Neural progenitor cell (in vitro differentiated cells): ENCODE measurements around the gene COX7A2L. TPM values are rescaled to one million over a fixed set of nuclear protein-coding genes. Genes with fewer than 3 reads are reported as not detected.

Source experiments
- DNase-seq: peaks from one replicate; pipeline ENCODE4 v3.0.0-alpha.2; 2016; ENCODE audit warnings: low spot score
- H2AFZ ChIP-seq: fragments of 200-600 bp; sonication (generic); replicated peaks from 2 replicates; pipeline ENCODE4 v1.6.1; 2016; ENCODE audit warnings: antibody characterized with exemption
- H3F3A ChIP-seq: fragments of 200-600 bp; sonication (generic); 2 replicates; pipeline ENCODE4 v1.6.1; 2016; ENCODE audit warnings: antibody characterized with exemption, low read depth
- H3K27ac ChIP-seq: fragments of 200-600 bp; sonication (generic); 2 replicates; pipeline ENCODE4 v1.5.1; 2016; ENCODE audit warnings: mild to moderate bottlenecking
- H3K27me3 ChIP-seq: fragments of 200-600 bp; sonication (generic); 2 replicates; pipeline ENCODE4 v1.6.1; 2016; ENCODE audit warnings: mild to moderate bottlenecking, moderate library complexity
- H3K36me3 ChIP-seq: fragments of 200-600 bp; sonication (generic); 2 replicates; pipeline ENCODE4 v1.5.1; 2016
- H3K4me1 ChIP-seq: fragments of 200-600 bp; sonication (generic); 2 replicates; pipeline ENCODE4 v1.6.1; 2016; ENCODE audit warnings: mixed run types
- H3K4me2 ChIP-seq: fragments of 200-600 bp; sonication (generic); 2 replicates; pipeline ENCODE4 v1.6.1; 2016
- H3K4me3 ChIP-seq: fragments of 200-600 bp; sonication (generic); 2 replicates; pipeline ENCODE4 v1.5.1; 2016
- H3K79me2 ChIP-seq: fragments of 200-600 bp; sonication (generic); 2 replicates; pipeline ENCODE4 v1.6.1; 2016; ENCODE audit warnings: low read depth
- H3K9ac ChIP-seq: fragments of 200-600 bp; sonication (generic); 2 replicates; pipeline ENCODE4 v1.6.1; 2016
- H3K9me3 ChIP-seq: fragments of 200-600 bp; sonication (generic); 2 replicates; pipeline ENCODE4 v1.5.1; 2016; ENCODE audit warnings: low read depth
- H4K20me1 ChIP-seq: fragments of 200-600 bp; sonication (generic); 2 replicates; pipeline ENCODE4 v1.6.1; 2016; ENCODE audit warnings: low read depth
- H3K27ac Mint-ChIP-seq: 3 replicates; pipeline ENCODE4 v1.8.0; 2021; ENCODE audit warnings: mixed read lengths
- H3K27me3 Mint-ChIP-seq: 2 replicates; pipeline ENCODE4 v1.8.0; 2022; ENCODE audit warnings: low read depth, mild to moderate bottlenecking, inconsistent platforms, moderate library complexity, mixed read lengths; ENCODE audit not compliant: insufficient read depth
- H3K36me3 Mint-ChIP-seq: 3 replicates; pipeline ENCODE4 v1.8.0; 2021; ENCODE audit warnings: mixed read lengths
- H3K4me1 Mint-ChIP-seq: 3 replicates; pipeline ENCODE4 v1.8.0; 2021; ENCODE audit warnings: mixed read lengths
- H3K4me3 Mint-ChIP-seq: 3 replicates; pipeline ENCODE4 v1.8.0; 2021; ENCODE audit warnings: mild to moderate bottlenecking, moderate library complexity, mixed read lengths
- H3K9me3 Mint-ChIP-seq: 3 replicates; pipeline ENCODE4 v1.8.0; 2020; ENCODE audit warnings: mixed read lengths
- EZH2 ChIP-seq: fragments of 200-600 bp; sonication (generic); IDR thresholded peaks from 2 replicates; pipeline ENCODE4 v1.6.1; 2017; ENCODE audit warnings: antibody characterized with exemption, mild to moderate bottlenecking, moderate library complexity
- EZH2phosphoT487 ChIP-seq: fragments of 200-600 bp; sonication (generic); IDR thresholded peaks from 2 replicates; pipeline ENCODE4 v1.6.1; 2017; ENCODE audit warnings: antibody characterized with exemption
- total RNA-seq: library from RNA; depleted of rRNA; stranded (reverse); fragments of >200 nt; gene quantifications from 2 replicates; pipeline ENCODE4 v1.2.3, GENCODE V29; 2015; ENCODE audit warnings: low replicate concordance
- TF ChIP-seq, protein P1 (sequence below): fragments of 200-600 bp; sonication (generic); IDR thresholded peaks from 2 replicates; pipeline ENCODE4 v1.5.1; 2017; ENCODE audit warnings: antibody characterized with exemption, mild to moderate bottlenecking

The COX7A2L gene
- total RNA-seq, 1 donor from 2014 or later = 292 TPM

DNA sequence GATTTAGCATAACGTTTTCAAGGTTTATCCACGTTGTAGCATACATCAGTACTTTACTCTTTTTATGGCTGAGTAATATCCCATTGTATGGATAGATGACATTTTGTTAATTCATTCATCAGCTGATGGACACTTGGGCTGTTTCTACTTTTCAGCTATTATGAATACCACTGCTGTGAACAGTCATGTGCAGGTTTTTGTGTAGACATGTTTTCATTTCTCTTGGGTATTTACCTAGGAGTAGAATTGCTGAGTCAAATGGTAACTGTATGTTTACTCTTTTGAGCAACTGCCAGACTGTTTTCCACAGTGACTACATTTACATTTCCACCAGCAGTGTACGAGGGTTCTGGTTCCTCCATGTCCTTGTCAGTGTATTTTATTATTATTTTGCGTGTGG lies 33.9 kb downstream of the COX7A2L start:
- Histone ChIP-seq H3K9me3 (no peaks in the 10 kb centered on the region), H3K4me2 (no peak overlapping the region), H2AFZ (no peak overlapping the region), H4K20me1 (no peaks in the 10 kb centered on the region), H3K27me3 (no peaks in the 10 kb centered on the region), H3K36me3 (peaks cover 4% of the 10 kb centered on the region), H3F3A (peaks cover 11% of the 10 kb centered on the region), H3K27ac (no peak overlapping the region), H3K4me1 (no peaks in the 10 kb centered on the region), H3K9ac (no peak overlapping the region), H3K4me3 (no peak overlapping the region), H3K79me2 (no peaks in the 10 kb centered on the region)
- TF ChIP-seq EZH2 (no peak), EZH2phosphoT487 (no peak)
- TF ChIP-seq, protein P1, sequence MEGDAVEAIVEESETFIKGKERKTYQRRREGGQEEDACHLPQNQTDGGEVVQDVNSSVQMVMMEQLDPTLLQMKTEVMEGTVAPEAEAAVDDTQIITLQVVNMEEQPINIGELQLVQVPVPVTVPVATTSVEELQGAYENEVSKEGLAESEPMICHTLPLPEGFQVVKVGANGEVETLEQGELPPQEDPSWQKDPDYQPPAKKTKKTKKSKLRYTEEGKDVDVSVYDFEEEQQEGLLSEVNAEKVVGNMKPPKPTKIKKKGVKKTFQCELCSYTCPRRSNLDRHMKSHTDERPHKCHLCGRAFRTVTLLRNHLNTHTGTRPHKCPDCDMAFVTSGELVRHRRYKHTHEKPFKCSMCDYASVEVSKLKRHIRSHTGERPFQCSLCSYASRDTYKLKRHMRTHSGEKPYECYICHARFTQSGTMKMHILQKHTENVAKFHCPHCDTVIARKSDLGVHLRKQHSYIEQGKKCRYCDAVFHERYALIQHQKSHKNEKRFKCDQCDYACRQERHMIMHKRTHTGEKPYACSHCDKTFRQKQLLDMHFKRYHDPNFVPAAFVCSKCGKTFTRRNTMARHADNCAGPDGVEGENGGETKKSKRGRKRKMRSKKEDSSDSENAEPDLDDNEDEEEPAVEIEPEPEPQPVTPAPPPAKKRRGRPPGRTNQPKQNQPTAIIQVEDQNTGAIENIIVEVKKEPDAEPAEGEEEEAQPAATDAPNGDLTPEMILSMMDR = no peak
- H3K27me3 Mint-ChIP-seq = no peaks in the 10 kb centered on the region
- H3K4me3 Mint-ChIP-seq = no peak overlapping the region
- no peak for DNase-seq
- no peaks in the 10 kb centered on the region for H3K4me1 Mint-ChIP-seq
- no peak overlapping the region for H3K27ac Mint-ChIP-seq
- H3K36me3 Mint-ChIP-seq = peaks cover 10% of the 10 kb centered on the region
- no peaks in the 10 kb centered on the region for H3K9me3 Mint-ChIP-seq

- no peaks in the 10 kb centered on the region for H3K27me3 Mint-ChIP-seq
Measured at GRCh38 chr2:42325609-42326008, 35.4 kb downstream of the COX7A2L start.

GRCh38 chr2:42324949-42325348 lies 36.1 kb downstream of the COX7A2L start:
- no peaks in the 10 kb centered on the region for H3K9me3 Mint-ChIP-seq
- Histone ChIP-seq H3K4me3 (no peak overlapping the region), H3K9me3 (no peaks in the 10 kb centered on the region), H4K20me1 (no peaks in the 10 kb centered on the region), H3K27ac (no peak overlapping the region), H3K4me1 (no peaks in the 10 kb centered on the region), H3K9ac (no peak overlapping the region), H3K27me3 (no peaks in the 10 kb centered on the region), H3K36me3 (peaks cover 13% of the 10 kb centered on the region), H3K79me2 (no peaks in the 10 kb centered on the region), H3K4me2 (no peak overlapping the region), H3F3A (peaks cover 11% of the 10 kb centered on the region), H2AFZ (no peak overlapping the region)
- peaks cover 7% of the 10 kb centered on the region for H3K36me3 Mint-ChIP-seq
- H3K4me3 Mint-ChIP-seq = no peak overlapping the region
- no peak for DNase-seq
- H3K27me3 Mint-ChIP-seq = no peaks in the 10 kb centered on the region
- no peak overlapping the region for H3K27ac Mint-ChIP-seq
- TF ChIP-seq EZH2 (no peak), EZH2phosphoT487 (no peak)
- TF ChIP-seq, protein P1 = no peak
- no peaks in the 10 kb centered on the region for H3K4me1 Mint-ChIP-seq

More at GRCh38 chr2:42325609-42326008, 35.4 kb downstream of the COX7A2L start:
- Histone ChIP-seq H3K9me3 (no peaks in the 10 kb centered on the region), H4K20me1 (no peaks in the 10 kb centered on the region), H3K4me2 (no peak overlapping the region), H3K27ac (no peak overlapping the region), H3K79me2 (no peaks in the 10 kb centered on the region), H2AFZ (no peak overlapping the region), H3K4me1 (no peaks in the 10 kb centered on the region), H3K27me3 (no peaks in the 10 kb centered on the region), H3K36me3 (peaks cover 6% of the 10 kb centered on the region), H3K9ac (no peak overlapping the region), H3K4me3 (no peak overlapping the region), H3F3A (peaks cover 11% of the 10 kb centered on the region)
- H3K4me3 Mint-ChIP-seq = no peak overlapping the region
- DNase-seq = no peak
- no peaks in the 10 kb centered on the region for H3K9me3 Mint-ChIP-seq
- H3K36me3 Mint-ChIP-seq = peaks cover 5% of the 10 kb centered on the region
- H3K27ac Mint-ChIP-seq = no peak overlapping the region
- no peaks in the 10 kb centered on the region for H3K4me1 Mint-ChIP-seq
- TF ChIP-seq EZH2phosphoT487 (no peak), EZH2 (no peak)
- TF ChIP-seq, protein P1 = no peak
